Tibial nerve (tissue), 4 donors: ENCODE data around the gene RRAS2. TPM values are rescaled to one million over a fixed set of nuclear protein-coding genes. Genes with fewer than 3 reads are reported as not detected.
A peak's percentile ranks its signal among the peaks of the same experiment; 100 is the strongest.

ENCODE experiments used
- DNase-seq, 2 donors: peaks; one replicate each; pipeline ENCODE4 v3.0.0-alpha.2; 2019; ENCODE audit warnings: low spot score in 2 of 2
- H3K27ac ChIP-seq, 4 donors: fragments of 200-600 bp; sonication (generic) in 3 of 4; one replicate each; pipeline ENCODE4 v1.5.1; 2017 to 2019; ENCODE audit warnings: mild to moderate bottlenecking in 1 of 4
- H3K27me3 ChIP-seq, 2 donors: fragments of 200-600 bp; sonication (generic) in 1 of 2; one replicate each; pipeline versions ENCODE4 v1.5.1 to v1.6.0; 2017 to 2019
- H3K36me3 ChIP-seq, 3 donors: fragments of 200-600 bp; sonication (generic); one replicate each; pipeline ENCODE4 v1.5.1; 2018 to 2019
- H3K4me1 ChIP-seq, 4 donors: fragments of 200-600 bp; sonication (generic) in 3 of 4; one replicate each; pipeline ENCODE4 v1.5.1; 2017 to 2019
- H3K4me3 ChIP-seq, 4 donors: fragments of 200-600 bp; sonication (generic) in 3 of 4; one replicate each; pipeline ENCODE4 v1.5.1; 2017 to 2019; ENCODE audit warnings: mild to moderate bottlenecking in 1 of 4, moderate library complexity in 1 of 4
- H3K9me3 ChIP-seq, 4 donors: fragments of 200-600 bp; sonication (generic) in 3 of 4; one replicate each; pipeline ENCODE4 v1.5.1; 2017 to 2019
- CTCF ChIP-seq, 5 experiments: fragments of 200-600 bp in 3 of 5; fragments of 450-650 bp in 2 of 5; sonication (generic) in 3 of 5; IDR thresholded peaks; one replicate each; pipeline ENCODE4 v1.5.1; 2016 to 2019; ENCODE audit warnings: antibody characterized with exemption in 5 of 5, mild to moderate bottlenecking in 3 of 5, moderate library complexity in 2 of 5
- EP300 ChIP-seq, 2 donors: sonication (generic); formaldehyde crosslinking; IDR thresholded peaks; one replicate each; pipeline ENCODE4 v1.6.1; 2017; ENCODE audit warnings: antibody characterized with exemption in 2 of 2, mild to moderate bottlenecking in 1 of 2
- POLR2A ChIP-seq, 2 donors: fragments of 450-650 bp; IDR thresholded peaks; one replicate each; pipeline ENCODE4 v1.6.1; 2017; ENCODE audit warnings: antibody characterized with exemption in 2 of 2, mild to moderate bottlenecking in 2 of 2, moderate library complexity in 2 of 2
- WGBS, 2 donors: methylation state at CpG; one replicate each; pipeline ENCODE4 v1.1.5; 2018; 5-methylcytosine and 5-hydroxymethylcytosine counted together
- total RNA-seq, 4 donors: library from RNA; depleted of rRNA; stranded (reverse); fragments of >200 nt; gene quantifications; one replicate each; pipeline ENCODE4 v1.1.0, GENCODE V29; 2016

RRAS2 gene
- total RNA-seq, 4 donors from 2014 or later = 43.2 to 64.0 (median 46.8) TPM

DNA sequence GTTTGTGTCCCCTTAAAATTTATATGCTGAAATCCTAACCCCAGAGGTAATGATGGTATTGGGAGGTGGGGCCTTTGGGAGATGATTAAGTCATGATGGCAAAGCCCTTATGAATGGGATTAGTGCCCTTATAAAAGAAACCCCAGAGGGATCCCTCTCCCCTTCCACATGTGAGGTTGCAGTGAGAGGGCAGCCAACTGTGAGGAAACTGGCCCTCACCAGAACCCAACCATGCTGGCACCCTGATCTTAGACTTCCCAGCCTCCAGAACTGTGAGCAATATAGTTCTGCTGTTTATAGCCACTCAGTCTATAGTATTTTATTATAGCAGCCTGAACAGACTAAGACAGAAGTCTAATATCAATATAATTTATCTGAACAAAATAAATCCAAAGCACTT, 27.1 kb upstream of the RRAS2 start:
- H3K4me1 ChIP-seq = peaks cover 0 to 7% (median under 1%) of the 10 kb centered on the region in 4 donors
- no peak for DNase-seq
- no peak overlapping the region for H3K27ac ChIP-seq
- no peak overlapping the region for H3K4me3 ChIP-seq
- no peak for TF ChIP-seq EP300 (IDR thresholded peaks at IDR 0.05)
- no peak for TF ChIP-seq CTCF (IDR thresholded peaks at IDR 0.05)
- no peak for TF ChIP-seq POLR2A (IDR thresholded peaks at IDR 0.05)
- H3K27me3 ChIP-seq = no peaks in the 10 kb centered on the region
- no peaks in the 10 kb centered on the region for H3K9me3 ChIP-seq
- no peaks in the 10 kb centered on the region for H3K36me3 ChIP-seq

DNA sequence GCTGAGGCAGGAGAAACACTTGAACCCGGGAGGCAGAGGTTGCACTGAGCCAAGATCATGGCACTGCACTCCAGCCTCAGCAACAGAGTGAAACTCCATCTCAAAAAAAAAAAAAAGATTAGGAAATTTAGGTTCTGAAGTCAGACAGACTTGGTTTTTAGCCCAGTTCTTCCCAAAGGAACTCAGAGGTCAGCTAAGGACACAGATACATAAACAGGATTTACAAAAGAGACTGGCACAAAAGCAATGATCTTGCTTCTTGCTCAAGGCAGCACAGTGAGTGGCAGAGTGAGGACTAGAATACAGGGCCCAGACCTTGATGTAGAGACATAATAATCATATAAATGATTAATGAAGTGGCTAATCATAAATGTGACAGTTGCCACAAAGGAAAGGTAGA, 25.4 kb upstream of the RRAS2 start:
- Histone ChIP-seq H3K27me3 (no peaks in the 10 kb centered on the region), H3K4me3 (no peak overlapping the region), H3K27ac (no peak overlapping the region), H3K4me1 (peaks cover 0 to 7% (median 2%) of the 10 kb centered on the region in 4 donors), H3K9me3 (no peaks in the 10 kb centered on the region), H3K36me3 (no peaks in the 10 kb centered on the region)
- 68 to 78% methylated on average over 1 of the region's 1 CpG for WGBS, 2 donors
- DNase-seq = peak in 1 of 2 donors; percentile 16
- TF ChIP-seq CTCF (IDR thresholded peaks at IDR 0.05) (no peak), EP300 (IDR thresholded peaks at IDR 0.05) (peak in 1 of 2 donors; percentile 32), POLR2A (IDR thresholded peaks at IDR 0.05) (no peak)

DNA sequence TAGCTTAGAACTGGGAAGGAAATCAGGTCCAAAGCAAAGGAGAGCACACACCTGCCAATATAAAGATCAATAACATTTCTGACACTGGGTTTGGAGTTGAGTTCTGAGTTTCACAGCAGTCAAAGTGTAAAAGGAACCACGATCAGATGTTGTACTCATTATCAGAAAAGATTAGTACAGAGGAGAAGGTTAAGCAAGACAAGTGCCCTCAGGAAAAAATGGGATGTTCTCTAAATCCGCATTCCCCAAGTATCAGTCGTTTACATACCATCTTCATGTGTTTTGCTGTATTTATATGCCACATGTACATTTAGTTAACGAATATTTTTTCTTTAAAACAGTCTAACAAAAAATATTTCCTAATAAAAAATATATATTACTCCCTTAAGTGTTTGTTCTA, 23.0 kb upstream of the RRAS2 start:
- WGBS, 2 donors = 87% methylated on average over 4 of the region's 4 CpGs
- Histone ChIP-seq H3K4me3 (no peak overlapping the region), H3K9me3 (no peaks in the 10 kb centered on the region), H3K4me1 (peaks cover 0 to 7% (median 2%) of the 10 kb centered on the region in 4 donors), H3K27ac (no peak overlapping the region), H3K27me3 (no peaks in the 10 kb centered on the region), H3K36me3 (no peaks in the 10 kb centered on the region)
- no peak for TF ChIP-seq EP300 (IDR thresholded peaks at IDR 0.05)
- TF ChIP-seq CTCF (IDR thresholded peaks at IDR 0.05) = no peak
- TF ChIP-seq POLR2A (IDR thresholded peaks at IDR 0.05) = no peak
- no peak for DNase-seq

GRCh38 chr11:14380947-14381561, 22.1 kb upstream of the RRAS2 start:
- H3K27me3 ChIP-seq = no peaks in the 10 kb centered on the region
- DNase-seq = peak; percentile 54 to 58

More at GRCh38 chr11:14380947-14381561, 22.1 kb upstream of the RRAS2 start:
- H3K4me1 ChIP-seq = peaks cover 0 to 7% (median 2%) of the 10 kb centered on the region in 4 donors
- TF ChIP-seq CTCF (IDR thresholded peaks at IDR 0.05) (no peak), EP300 (IDR thresholded peaks at IDR 0.05) (peak in 1 of 2 donors; percentile 24)
- H3K36me3 ChIP-seq = no peaks in the 10 kb centered on the region
- H3K9me3 ChIP-seq = no peaks in the 10 kb centered on the region
- H3K4me3 ChIP-seq = peak overlapping the region; percentile 36 to 63 (median 59)
- H3K27ac ChIP-seq = peak overlapping the region; percentile 44 to 64 (median 56)
- WGBS, 2 donors = 4 to 5% methylated on average over 25 to 49 of the region's 54 CpGs
